ENCODE data around the gene PDCD10. TPM values are rescaled to one million over a fixed set of nuclear protein-coding genes. Genes with fewer than 3 reads are reported as not detected.

Gene PDCD10
- total RNA-seq, 1 donor from 2014 or later: 74.6 TPM

- peaks cover 8% of the 10 kb centered on the region for H3K27me3 Mint-ChIP-seq (ENCODE audit: unreplicated experiment)
- DNase-seq (ENCODE audit: low spot score): no peak
- H3K4me1 Mint-ChIP-seq (ENCODE audit: unreplicated experiment): peaks cover 11% of the 10 kb centered on the region
- no peak for TF ChIP-seq CTCF (IDR thresholded peaks at IDR 0.05; ENCODE audit: unreplicated experiment)
- H3K36me3 Mint-ChIP-seq (ENCODE audit: low read depth, unreplicated experiment): peaks cover 3% of the 10 kb centered on the region
- no peak overlapping the region for H3K4me3 Mint-ChIP-seq (ENCODE audit: unreplicated experiment)
- no peak overlapping the region for H3K27ac Mint-ChIP-seq (ENCODE audit: unreplicated experiment)
- H3K9me3 Mint-ChIP-seq (ENCODE audit: unreplicated experiment): no peaks in the 10 kb centered on the region
Observed at GRCh38 chr3:167666563-167666962, 68.1 kb downstream of the PDCD10 start.

- no peak overlapping the region for H3K4me3 Mint-ChIP-seq (ENCODE audit: unreplicated experiment)
- no peak overlapping the region for H3K27ac Mint-ChIP-seq (ENCODE audit: unreplicated experiment)
- TF ChIP-seq CTCF (IDR thresholded peaks at IDR 0.05; ENCODE audit: unreplicated experiment): no peak
- no peaks in the 10 kb centered on the region for H3K9me3 Mint-ChIP-seq (ENCODE audit: unreplicated experiment)
- no peak for DNase-seq (ENCODE audit: low spot score)
- peaks cover 6% of the 10 kb centered on the region for H3K4me1 Mint-ChIP-seq (ENCODE audit: unreplicated experiment)
- H3K27me3 Mint-ChIP-seq (ENCODE audit: unreplicated experiment): peaks cover 8% of the 10 kb centered on the region
- no peaks in the 10 kb centered on the region for H3K36me3 Mint-ChIP-seq (ENCODE audit: low read depth, unreplicated experiment)
Observed at GRCh38 chr3:167662919-167663400, 71.7 kb downstream of the PDCD10 start.

- Mint-ChIP-seq H3K9me3 (ENCODE audit: unreplicated experiment) (no peaks in the 10 kb centered on the region), H3K36me3 (ENCODE audit: low read depth, unreplicated experiment) (no peaks in the 10 kb centered on the region), H3K4me3 (ENCODE audit: unreplicated experiment) (no peak overlapping the region), H3K27ac (ENCODE audit: unreplicated experiment) (no peak overlapping the region), H3K27me3 (ENCODE audit: unreplicated experiment) (no peaks in the 10 kb centered on the region), H3K4me1 (ENCODE audit: unreplicated experiment) (peaks cover 9% of the 10 kb centered on the region)
- no peak for TF ChIP-seq CTCF (IDR thresholded peaks at IDR 0.05; ENCODE audit: unreplicated experiment)
- DNase-seq (ENCODE audit: low spot score): no peak
Observed at GRCh38 chr3:167657684-167658225, 76.9 kb downstream of the PDCD10 start.

GRCh38 chr3:167656821-167657220, 77.9 kb downstream of the PDCD10 start:
- H3K27ac Mint-ChIP-seq (ENCODE audit: unreplicated experiment): no peak overlapping the region
- peaks cover 9% of the 10 kb centered on the region for H3K4me1 Mint-ChIP-seq (ENCODE audit: unreplicated experiment)
- no peak overlapping the region for H3K4me3 Mint-ChIP-seq (ENCODE audit: unreplicated experiment)

More at GRCh38 chr3:167656821-167657220, 77.9 kb downstream of the PDCD10 start:
- DNase-seq (ENCODE audit: low spot score): no peak
- Mint-ChIP-seq H3K9me3 (ENCODE audit: unreplicated experiment) (no peaks in the 10 kb centered on the region), H3K36me3 (ENCODE audit: low read depth, unreplicated experiment) (no peaks in the 10 kb centered on the region), H3K27me3 (ENCODE audit: unreplicated experiment) (peaks cover 1% of the 10 kb centered on the region)
- no peak for TF ChIP-seq CTCF (IDR thresholded peaks at IDR 0.05; ENCODE audit: unreplicated experiment)

All from endothelial cell (in vitro differentiated cells).